GM21360 (cell line): ENCODE data around the gene JAZF1.

ENCODE experiments used
- ATAC-seq: cut with Tn5 transposase; IDR thresholded peaks from one replicate; pipeline ENCODE4 v1.9.1; 2021; ENCODE audit warnings: mild to moderate bottlenecking, moderate library complexity; ENCODE audit not compliant: unreplicated experiment

Gene JAZF1

DNA sequence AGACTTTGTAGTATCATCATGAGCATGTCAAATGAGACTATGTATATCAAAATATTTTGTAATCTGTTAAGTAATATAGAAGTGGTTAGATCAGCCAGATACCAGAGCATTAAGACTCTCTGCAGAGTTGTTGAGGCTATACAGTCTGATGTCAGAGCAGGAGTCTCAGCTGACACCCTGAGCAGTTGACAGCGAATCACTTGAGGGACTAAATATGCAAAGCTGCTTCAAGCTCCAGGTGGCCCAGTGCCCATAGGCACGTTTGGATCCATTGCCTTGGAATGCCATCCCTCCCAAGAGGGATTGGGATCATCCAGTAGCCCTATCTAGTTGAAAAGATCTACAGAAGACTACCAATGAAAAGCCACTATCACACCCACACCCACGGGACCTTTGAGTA lies 230.5 kb downstream of the JAZF1 start:
- ATAC-seq = no peak

GRCh38 chr7:27948861-27949260 lies 231.7 kb downstream of the JAZF1 start:
- ATAC-seq = no peak

GRCh38 chr7:27947586-27948278 lies 232.9 kb downstream of the JAZF1 start:
- no peak for ATAC-seq

DNA sequence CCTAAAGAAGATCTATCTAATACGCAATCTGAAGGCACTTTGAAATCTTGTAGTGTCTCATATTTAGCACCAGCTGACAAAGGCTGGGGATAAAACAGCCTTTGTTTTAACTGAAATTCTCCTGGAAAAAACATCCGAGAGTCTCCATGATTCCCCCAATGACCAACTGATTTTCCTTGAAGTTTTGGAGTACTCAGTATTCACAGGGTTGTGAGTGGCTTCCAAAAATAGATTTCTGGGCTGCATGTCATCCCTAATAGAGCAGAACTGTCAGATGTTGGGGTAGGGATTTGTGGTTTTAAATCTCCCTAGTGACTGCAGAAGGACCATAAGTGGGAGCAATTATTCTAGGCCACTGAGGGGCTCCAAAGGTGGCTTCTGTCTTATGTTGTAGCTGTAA lies 234.2 kb downstream of the JAZF1 start:
- ATAC-seq = no peak

- no peak for ATAC-seq
Measured at GRCh38 chr7:27945058-27945795, 235.4 kb downstream of the JAZF1 start.

- ATAC-seq = no peak
Measured at GRCh38 chr7:27944643-27945042, 236.0 kb downstream of the JAZF1 start.

DNA sequence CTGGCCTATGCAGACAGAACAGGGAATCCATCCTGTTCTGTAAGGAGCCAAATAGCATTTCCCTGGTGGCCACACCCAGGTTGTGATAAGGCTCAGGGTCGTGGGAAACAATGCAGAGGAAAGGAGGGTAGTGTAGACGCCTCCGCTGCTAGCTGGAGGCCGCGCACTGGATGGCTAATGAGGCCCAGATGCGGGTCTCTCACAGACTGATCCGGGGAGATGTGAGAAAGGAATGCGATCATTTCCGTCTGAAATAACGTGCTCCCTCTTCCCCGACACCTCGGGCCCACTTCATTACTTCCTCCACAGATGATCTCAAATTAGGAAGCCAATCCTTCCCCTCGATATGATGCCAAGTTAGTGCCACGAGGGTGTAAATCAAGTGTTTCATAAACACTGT lies 237.4 kb downstream of the JAZF1 start:
- no peak for ATAC-seq

GRCh38 chr7:27942711-27943110 lies 237.9 kb downstream of the JAZF1 start:
- no peak for ATAC-seq

GRCh38 chr7:27941522-27941921 lies 239.1 kb downstream of the JAZF1 start:
- no peak for ATAC-seq

DNA sequence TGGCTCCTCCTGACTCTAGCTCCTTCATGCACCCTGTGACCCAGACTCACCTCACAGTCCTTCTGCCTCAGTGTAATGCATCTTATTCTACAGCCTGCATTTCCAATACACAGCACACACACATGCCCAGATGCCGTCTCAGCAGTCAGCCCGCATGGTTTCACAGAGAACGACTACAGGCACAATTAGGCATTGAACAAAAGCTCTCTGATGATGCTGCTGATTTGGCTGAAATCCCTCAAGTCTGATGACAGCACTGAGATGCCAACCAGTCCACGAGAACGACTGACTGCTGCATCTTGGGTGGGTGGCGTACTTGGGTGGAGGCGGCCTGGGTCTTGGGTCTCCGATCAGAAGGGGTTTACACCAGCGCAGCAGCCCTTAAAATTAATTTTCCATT lies 240.3 kb downstream of the JAZF1 start:
- ATAC-seq = no peak

DNA sequence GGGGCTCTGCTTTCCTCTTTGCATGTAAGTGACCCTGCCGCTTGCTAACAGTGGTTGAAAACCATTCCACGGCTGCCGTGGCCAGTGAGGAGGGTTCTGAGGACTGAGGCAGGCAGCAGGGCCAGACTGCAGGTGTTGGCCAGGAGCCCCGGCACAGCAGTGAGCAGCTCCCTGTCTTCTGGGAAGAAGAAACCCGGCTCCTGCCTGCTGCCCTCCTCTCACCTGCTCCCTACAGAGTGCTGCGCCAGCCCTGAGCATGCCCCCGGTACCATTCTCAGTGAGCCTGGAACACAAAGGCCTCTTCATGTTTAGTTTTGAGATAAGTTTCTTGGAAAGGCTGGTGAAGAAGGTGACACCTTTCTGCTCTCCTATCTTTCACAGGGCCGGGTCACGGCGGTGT lies 240.7 kb downstream of the JAZF1 start:
- ATAC-seq = no peak

GRCh38 chr7:27936768-27937102 lies 243.9 kb downstream of the JAZF1 start:
- ATAC-seq = no peak

DNA sequence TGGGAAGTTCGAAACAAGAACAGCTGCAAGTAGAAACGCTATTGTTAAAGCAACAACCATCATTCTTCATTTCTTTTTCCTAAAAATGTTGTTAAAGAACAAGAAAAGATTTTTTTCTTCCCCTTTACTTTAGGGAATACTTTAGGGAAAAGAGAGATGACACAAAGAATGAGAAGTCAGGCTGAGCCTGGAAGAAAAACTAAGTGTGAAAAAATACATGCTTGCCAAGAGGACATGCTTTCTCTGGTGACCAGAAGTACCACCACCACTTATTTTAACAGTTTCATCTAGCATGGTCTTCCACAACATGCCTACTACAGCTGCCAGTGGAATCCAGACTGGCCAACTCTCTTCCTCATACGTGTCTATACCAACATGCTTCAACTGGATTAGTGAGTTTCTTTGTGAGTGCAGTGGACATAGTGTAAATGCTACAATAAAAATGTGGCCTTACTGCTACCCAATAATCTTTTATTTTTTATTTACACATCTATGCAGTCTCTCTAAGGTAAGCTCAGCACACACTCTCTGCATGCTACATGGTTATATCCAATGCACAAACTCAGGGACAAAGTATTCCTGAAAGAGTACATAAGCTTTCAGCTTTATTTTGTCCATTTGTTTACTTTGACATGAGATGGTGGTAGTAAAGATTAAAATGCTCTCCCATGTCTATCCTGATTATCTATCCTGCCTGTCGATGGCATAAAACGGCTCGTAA lies 244.4 kb downstream of the JAZF1 start:
- no peak for ATAC-seq

- ATAC-seq = no peak
Measured at GRCh38 chr7:27933671-27934565, 246.7 kb downstream of the JAZF1 start.

GRCh38 chr7:27930910-27931476 lies 249.6 kb downstream of the JAZF1 start:
- ATAC-seq = no peak

DNA sequence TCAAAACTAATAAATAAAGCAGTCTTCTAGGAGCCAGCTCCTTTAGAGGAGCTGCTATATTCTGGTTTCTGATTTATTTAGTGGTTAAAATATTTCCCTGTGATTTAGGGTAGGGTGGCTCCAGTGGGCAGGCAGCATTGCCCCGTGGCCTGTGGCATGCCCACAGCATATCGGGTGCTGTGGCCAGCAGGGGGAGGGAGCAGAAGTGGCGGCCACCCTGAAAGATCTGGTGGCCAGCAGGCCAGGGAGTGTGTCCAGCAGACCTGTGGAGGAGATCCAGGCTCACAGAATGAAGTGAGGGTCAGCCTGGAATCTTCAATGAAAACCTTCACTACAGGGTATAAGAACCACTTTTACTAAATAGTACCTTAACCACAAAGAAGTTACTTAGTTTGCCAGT lies 251.5 kb downstream of the JAZF1 start:
- ATAC-seq = no peak

GRCh38 chr7:27928001-27928400 lies 252.6 kb downstream of the JAZF1 start:
- no peak for ATAC-seq

DNA sequence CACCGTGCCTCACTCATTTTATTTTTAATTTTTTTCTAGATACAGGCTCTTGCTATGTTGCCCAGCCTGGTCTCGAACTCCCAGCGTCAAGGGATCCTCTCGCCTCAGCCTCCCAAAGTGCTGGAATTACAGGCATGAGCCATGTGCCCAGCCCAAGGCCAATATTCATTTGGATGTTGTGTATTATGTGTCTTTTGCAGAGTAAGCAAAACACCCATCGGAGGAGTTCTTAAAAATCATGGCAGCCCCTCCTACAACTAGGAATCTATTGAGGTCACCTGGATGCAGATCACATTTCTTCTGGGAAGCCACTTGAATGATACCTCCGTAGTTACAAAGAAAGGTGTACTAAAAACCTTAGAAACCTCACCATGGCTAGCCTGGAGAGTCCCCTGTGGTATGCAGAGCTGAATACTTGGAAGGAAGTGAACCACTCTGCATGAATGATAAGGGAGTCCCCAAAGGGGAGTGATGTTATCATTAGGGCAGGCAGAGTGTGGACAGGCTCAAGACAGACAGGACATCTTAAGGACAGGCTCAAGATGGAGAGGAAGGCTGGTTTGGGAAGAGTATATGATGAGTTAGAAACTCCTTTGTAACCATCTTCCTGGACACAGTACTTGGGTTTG lies 254.9 kb downstream of the JAZF1 start:
- ATAC-seq = no peak

DNA sequence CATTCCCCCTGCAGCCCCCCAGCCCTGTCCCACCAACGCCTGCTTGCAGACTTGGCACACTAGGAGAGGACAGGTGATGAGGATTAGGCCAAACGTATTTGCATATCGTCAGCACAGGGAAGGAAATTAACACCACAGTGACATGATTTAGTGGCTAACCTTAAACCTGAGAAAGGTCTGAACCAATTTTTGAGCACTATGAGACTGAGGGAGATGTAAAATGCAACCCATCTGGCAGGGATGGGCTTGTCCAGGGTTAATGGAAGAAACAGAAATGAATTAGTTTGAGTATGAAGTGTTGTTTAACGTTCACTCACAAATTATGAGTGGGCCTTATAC lies 257.0 kb downstream of the JAZF1 start:
- ATAC-seq = no peak

DNA sequence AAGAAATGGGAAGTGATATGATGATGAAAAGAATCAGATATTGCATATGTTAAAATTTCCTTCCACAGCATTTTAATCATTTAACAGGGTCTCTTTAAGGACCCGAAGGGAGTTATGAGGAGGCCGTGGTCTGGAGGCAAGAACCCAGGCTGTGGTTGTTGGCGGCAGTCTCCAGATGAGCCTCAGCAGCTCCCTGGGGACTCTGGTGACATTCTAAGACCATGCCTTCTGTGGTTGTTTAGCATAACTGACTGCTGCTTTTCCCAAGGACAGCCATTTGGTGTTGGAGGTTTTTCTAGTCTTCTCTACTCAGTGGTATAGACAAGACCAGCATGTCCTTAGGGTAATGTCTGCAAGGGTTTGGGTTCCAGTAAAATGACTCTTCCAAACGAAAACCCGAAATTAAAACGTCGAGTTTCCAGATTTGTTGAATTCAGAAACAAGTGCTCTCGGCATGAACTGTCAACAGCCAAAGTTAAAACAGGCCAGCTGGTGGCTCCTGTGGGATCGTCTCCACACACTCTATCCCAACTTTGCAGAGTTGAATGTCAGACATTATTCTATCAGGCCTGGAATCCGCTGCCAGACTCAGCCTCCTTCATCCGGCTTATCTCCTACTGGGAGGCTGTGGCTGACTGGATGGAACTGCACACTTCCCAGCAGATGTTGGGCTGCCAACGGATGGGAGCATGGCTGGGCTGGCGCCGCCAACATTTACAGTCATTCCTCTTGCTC lies 257.5 kb downstream of the JAZF1 start:
- no peak for ATAC-seq
